ENCODE results near the gene ANXA10.
"Not testable (repeated sequence)": the region's sequence is repeated elsewhere in the genome, so short reads cannot be mapped to it uniquely, and the experiment has no call there.

Gene ANXA10

GRCh38 chr4:168092176-168092712 lies at the start of gene ANXA10:
Gene ANXA10 (plus strand): TSS chr4:168092537. CDS start chr4:168092701, 164 bp downstream.
- DNase-seq (ENCODE audit: low read depth): no peak

DNA sequence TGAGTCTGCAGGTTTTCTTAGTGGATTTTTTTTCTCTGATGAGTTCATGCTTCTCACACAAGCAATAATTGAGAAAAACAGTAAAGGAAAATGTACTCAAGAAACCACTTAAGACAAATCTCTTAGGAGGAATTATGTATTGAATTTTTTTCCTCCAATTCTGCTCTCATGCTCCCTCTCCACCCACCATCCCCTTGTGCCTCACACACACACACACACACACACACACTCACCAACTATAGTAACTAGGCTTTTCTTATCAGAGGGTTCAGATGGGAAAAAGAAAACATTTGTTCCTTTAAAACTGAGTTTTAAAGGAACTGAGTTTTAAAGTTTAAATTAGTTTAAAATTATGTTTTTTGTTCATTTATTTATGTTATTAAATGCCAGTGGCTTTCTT lies 47.0 kb upstream of the ANXA10 start:
- DNase-seq (ENCODE audit: low read depth): peak; percentile 2

- no peak for DNase-seq (ENCODE audit: low read depth)
These were observed 42.3 kb upstream of the ANXA10 start for GRCh38 chr4:168050002-168050401.

DNA sequence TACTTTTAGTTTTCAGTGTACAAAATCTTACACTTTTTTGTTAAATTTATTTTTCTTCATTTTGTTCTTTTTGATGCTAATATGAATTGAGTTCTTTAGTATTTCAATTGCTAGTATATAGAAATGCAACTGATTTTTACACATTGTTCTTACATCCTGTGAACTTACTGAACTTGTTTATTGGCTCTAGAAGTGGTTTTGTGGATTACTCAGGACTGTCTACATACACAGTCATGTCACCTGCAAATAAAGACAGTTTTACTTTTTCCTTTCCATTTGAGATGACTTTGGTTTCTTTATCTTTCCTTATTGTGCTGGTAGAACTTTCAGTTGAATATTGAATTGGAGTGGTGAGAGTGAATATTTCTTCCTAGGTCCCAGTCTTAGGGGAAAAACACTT lies 40.8 kb upstream of the ANXA10 start:
- DNase-seq (ENCODE audit: low read depth): no peak

DNA sequence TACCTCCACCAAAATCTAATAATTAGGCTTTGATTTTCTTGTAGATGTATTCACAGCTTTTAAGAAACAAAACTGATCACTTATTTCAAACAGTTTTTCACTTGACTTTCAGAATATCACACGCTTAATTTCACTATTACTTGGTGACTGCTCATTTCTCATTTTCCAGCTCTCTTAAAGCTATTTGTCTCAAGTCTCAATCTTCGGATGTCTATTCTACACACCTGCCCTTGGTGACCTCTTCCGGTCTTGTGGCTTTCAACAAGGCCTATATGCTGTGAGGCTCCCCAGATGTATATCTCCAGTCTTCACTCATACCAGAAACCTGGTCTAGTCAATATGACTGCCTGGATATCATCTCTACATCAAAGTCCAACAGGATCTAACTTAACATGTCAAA lies 34.9 kb upstream of the ANXA10 start:
- DNase-seq (ENCODE audit: low read depth): no peak

DNA sequence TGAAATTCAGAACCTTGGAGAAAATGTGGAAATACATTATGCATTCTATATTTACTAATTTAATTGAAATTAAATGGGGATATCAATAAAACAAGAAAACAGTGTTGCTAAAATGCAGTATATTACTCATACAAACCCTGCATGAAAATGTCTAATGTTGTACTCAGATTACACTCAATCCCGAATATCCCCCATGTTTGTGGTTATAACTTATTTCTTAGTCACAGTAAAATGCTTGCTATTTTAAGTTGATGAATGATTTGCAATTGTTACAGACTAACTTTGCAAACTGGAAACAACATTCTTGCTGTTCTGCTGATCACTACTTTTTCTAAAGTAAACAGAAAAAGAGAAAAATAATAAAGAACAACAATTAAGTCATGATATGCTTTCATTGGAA lies 33.1 kb upstream of the ANXA10 start:
- DNase-seq (ENCODE audit: low read depth): peak; percentile 80

- DNase-seq (ENCODE audit: low read depth): no peak
These were observed 29.3 kb upstream of the ANXA10 start for GRCh38 chr4:168063031-168063430.

- DNase-seq (ENCODE audit: low read depth): peak; percentile 4
These were observed 21.4 kb upstream of the ANXA10 start for GRCh38 chr4:168070903-168071302.

DNA sequence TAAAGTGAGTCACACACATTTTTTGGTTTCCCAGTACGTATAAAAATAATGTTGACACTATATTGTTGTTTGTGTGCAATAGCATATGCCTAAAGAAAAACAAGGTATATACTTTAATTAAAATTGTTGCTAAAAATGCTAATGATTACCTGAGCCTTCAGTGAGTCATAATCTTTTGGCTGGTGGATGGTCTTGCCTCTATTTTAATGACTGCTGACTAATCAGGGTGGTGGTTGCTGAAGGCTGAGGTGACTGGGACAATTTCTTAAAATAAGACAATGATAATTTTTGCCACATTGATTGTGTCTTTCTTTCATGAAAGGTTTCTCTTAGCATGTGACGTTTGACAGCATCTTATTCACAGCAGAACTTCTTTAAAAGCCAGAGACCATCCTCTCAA lies 21.0 kb upstream of the ANXA10 start:
- DNase-seq (ENCODE audit: low read depth): no peak

DNA sequence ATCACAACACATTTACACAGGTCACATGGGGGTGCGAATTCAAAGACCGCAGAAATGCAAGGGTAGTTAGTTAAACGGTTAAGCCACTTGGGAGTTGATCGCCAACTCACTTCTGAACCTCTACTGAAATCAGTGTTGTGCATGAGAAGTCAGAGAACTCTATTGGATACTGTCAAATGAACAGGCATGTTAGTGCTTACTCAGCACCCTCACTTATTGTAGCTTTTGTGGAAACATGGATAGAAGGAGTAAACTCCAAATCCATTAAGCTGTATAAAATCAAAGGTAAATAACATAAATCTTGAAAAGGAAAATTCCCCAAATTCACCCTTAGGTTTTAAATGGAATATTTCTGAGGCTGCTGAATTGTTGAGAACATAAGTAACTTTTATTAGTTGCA lies 17.5 kb upstream of the ANXA10 start:
- DNase-seq (ENCODE audit: low read depth): no peak

DNA sequence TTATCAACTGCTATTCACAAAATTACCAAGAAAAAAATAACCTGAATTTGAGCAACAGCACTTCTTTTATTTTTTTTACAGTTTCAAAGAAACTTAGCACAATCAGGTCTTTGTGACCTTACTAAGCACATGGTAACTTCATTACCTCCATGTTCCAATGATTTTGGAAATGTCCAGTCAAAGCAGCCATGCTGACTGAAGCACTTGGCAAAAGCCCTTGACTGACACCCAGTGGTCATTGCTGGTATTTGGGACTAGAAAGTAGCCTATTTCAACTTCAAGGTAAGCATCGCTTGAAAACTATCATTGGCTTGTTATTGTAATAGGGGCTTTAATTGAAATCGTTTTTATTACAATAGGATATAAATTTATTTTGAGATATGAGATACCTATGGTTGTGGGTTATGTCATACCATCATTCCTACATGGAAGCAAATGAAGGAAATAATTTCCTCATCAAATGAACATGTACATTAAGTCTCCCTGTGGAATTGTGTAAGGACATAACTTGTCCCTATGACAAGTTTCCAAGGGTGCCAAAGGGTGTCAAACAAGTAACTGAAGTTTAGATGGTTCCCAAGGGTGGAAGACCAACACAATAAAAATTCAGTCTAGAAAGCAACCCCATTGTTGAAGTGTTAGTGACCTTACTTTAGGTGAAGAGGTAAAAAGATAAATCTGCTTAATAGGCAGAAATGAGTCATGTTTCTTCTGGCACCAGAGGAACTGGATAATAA lies 15.2 kb upstream of the ANXA10 start:
- peak; percentile 64 for DNase-seq (ENCODE audit: low read depth)

GRCh38 chr4:168077726-168078239 lies 14.6 kb upstream of the ANXA10 start:
- no peak for DNase-seq (ENCODE audit: low read depth)

- DNase-seq (ENCODE audit: low read depth): no peak
These were observed 10.0 kb upstream of the ANXA10 start for GRCh38 chr4:168082379-168082778.

DNA sequence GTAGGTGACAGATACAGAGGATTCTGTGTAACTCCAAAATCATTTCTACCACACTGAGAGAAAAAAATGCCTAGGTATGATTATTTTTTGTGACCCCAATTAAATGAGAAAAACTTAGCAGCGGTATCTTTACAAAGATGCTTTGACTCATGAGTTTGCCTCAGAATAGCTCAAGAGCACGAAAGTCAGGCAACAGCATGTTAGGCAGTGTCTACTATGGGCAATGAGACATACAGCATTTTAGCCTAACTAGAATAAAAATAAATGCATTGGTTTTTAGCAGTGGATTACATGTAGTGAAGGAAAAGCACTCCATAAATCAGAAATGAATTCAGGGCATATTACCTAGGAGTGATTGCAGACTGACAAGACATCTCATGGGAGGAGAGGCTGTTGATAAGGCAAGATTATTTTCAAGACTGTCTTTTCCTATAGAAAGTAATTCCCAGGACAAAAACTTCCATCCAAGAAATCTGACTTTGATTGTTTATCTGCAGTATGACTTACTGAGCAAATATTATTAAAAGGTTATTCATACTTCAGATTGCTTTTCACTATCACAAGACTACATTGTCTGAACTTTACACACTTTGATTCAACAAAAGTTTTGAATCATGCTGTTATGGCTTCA lies 3.6 kb downstream of the ANXA10 start:
- peak; percentile 34 for DNase-seq (ENCODE audit: low read depth)

GRCh38 chr4:168096407-168096784 lies 4.1 kb downstream of the ANXA10 start:
- no peak for DNase-seq (ENCODE audit: low read depth)

DNA sequence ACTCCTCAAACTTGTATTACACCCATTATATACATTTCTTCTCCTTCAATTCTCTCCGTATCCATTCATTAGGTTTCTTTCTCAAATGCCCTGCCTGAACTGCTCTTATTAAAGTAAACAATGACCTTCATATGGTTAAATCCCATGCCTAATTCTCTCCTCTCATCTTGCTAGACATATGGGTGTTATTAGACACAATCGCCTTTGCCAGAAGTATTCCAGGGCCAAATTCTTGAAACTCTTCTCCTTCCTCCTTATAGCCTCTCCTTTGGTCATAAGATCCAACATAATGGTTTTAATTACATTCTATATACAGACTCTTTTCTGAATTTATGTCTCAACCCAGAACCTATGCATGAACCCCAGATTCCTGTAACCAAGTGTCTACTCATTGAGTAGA lies 4.8 kb downstream of the ANXA10 start:
- no peak for DNase-seq (ENCODE audit: low read depth)

GRCh38 chr4:168098248-168098717 lies 5.9 kb downstream of the ANXA10 start:
- peak; percentile 79 for DNase-seq (ENCODE audit: low read depth)

GRCh38 chr4:168099195-168099594 lies 6.9 kb downstream of the ANXA10 start:
- DNase-seq (ENCODE audit: low read depth): no peak

DNA sequence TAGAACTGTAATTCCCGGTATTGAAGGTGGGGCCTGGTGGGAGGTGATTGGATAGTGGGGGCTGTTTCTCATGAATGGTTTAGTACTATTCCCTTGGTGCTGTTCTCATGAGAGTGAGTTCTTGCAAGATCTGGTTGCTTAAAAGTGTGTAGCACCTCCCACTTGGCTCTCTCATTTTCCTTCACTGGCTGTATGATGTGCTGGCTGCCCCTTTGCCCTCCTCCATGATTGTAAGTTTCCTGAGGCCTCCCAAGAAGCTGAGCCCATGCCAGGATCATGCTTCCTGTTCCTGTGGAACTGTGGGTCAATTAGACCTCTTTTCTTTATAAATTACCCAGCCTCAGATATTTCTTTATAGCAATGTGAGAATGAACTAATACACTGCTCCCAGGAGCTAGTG lies 8.7 kb downstream of the ANXA10 start:
- DNase-seq (ENCODE audit: low read depth): peak; percentile 37

GRCh38 chr4:168102403-168102802 lies 10.1 kb downstream of the ANXA10 start:
- DNase-seq (ENCODE audit: low read depth): no peak

- no peak for DNase-seq (ENCODE audit: low read depth)
These were observed 17.2 kb downstream of the ANXA10 start for GRCh38 chr4:168109527-168109926.

- DNase-seq (ENCODE audit: low read depth): not testable (repeated sequence)
These were observed 20.7 kb downstream of the ANXA10 start for GRCh38 chr4:168113059-168113458.

- DNase-seq (ENCODE audit: low read depth): no peak
These were observed 25.8 kb downstream of the ANXA10 start for GRCh38 chr4:168118116-168118655.

Data from amniotic epithelial cell (primary cell).